Testis (tissue), 2 donors: ENCODE results near the gene CYP4A22.

ENCODE experiments used
- CTCF ChIP-seq, 3 experiments: fragments of 450-650 bp in 2 of 3; fragments of 200-600 bp in 1 of 3; sonication (generic) in 1 of 3; IDR thresholded peaks; one replicate each; pipeline ENCODE4 v1.5.1; 2016 to 2019; ENCODE audit warnings: antibody characterized with exemption in 3 of 3, mild to moderate bottlenecking in 2 of 3, moderate library complexity in 1 of 3
- POLR2A ChIP-seq: fragments of 450-650 bp; IDR thresholded peaks from one replicate; pipeline ENCODE4 v1.6.1; 2017; ENCODE audit warnings: antibody characterized with exemption, mild to moderate bottlenecking, moderate library complexity

GRCh38 chr1:47137925-47138615 lies 829 bp downstream of the CYP4A22 start:
- no peak for TF ChIP-seq CTCF (IDR thresholded peaks at IDR 0.05)
- TF ChIP-seq POLR2A = no peak
